Astrocyte of the cerebellum (primary cell): ENCODE measurements around the gene TADA1.

ENCODE experiments used
- DNase-seq: peaks from one replicate; pipeline ENCODE4 v3.0.0-alpha.2; 2011; ENCODE audit warnings: low read depth
- H3K4me3 ChIP-seq: 2 replicates; pipeline ENCODE4 v1.5.1; 2011; ENCODE audit warnings: mild to moderate bottlenecking, low read depth, low read length, moderate library complexity
- in situ Hi-C: cut with HindIII; loops from 2 replicates; pipeline ENCODE4 v1.10.0; 2017; ENCODE audit warnings: low sequenced_read_pairs
- TF ChIP-seq, protein P1 (sequence below): IDR thresholded peaks from 2 replicates; pipeline ENCODE4 v1.5.1; 2012; ENCODE audit warnings: low read length, low read depth, moderate library complexity, mild to moderate bottlenecking; ENCODE audit errors: missing control alignments

TADA1 gene

DNA sequence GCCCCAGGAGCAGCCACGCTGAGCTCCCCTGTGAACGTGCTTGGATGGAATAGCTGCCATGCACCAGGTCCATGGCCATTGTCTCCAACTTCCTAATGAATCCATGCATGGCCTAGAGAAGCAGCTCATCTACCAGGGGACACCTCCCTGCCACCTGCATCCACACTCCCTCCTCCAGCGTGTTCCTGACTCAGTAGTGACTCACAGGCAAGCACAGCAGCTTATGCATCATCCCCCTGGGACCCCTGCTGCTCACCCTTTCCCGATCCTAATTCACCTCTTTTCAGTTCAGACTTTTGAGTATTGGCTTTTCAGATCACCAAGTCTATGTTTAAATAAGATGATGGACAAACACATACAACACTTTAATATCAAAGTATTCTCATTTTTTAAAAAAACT lies 39.9 kb upstream of the TADA1 start:
- peak; percentile 51 for DNase-seq
- TF ChIP-seq, protein P1, sequence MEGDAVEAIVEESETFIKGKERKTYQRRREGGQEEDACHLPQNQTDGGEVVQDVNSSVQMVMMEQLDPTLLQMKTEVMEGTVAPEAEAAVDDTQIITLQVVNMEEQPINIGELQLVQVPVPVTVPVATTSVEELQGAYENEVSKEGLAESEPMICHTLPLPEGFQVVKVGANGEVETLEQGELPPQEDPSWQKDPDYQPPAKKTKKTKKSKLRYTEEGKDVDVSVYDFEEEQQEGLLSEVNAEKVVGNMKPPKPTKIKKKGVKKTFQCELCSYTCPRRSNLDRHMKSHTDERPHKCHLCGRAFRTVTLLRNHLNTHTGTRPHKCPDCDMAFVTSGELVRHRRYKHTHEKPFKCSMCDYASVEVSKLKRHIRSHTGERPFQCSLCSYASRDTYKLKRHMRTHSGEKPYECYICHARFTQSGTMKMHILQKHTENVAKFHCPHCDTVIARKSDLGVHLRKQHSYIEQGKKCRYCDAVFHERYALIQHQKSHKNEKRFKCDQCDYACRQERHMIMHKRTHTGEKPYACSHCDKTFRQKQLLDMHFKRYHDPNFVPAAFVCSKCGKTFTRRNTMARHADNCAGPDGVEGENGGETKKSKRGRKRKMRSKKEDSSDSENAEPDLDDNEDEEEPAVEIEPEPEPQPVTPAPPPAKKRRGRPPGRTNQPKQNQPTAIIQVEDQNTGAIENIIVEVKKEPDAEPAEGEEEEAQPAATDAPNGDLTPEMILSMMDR, result no peak
- in situ Hi-C loops, result no loop called here
- no peak overlapping the region for H3K4me3 ChIP-seq

DNA sequence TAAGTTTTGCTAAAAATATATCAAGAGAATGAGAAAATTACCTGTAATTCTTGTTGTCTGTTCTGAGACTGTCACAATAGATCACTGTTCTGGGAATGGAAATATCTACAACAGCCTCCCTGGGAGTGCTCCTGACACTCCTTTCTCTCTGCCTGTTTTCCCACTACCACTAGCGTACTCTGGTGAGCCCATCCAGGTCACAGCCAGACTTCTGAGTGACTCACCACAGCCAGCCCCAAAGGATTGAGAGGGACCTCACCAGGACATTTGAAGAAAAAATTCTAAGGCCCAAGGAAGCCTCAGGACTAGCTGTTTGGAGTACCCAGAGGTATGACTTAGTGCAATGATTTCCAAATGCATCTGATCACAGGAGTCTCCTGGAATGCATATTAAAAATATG lies 39.0 kb upstream of the TADA1 start:
- H3K4me3 ChIP-seq, result no peak overlapping the region
- in situ Hi-C loops, result no loop called here
- TF ChIP-seq, protein P1, result no peak
- DNase-seq, result no peak

DNA sequence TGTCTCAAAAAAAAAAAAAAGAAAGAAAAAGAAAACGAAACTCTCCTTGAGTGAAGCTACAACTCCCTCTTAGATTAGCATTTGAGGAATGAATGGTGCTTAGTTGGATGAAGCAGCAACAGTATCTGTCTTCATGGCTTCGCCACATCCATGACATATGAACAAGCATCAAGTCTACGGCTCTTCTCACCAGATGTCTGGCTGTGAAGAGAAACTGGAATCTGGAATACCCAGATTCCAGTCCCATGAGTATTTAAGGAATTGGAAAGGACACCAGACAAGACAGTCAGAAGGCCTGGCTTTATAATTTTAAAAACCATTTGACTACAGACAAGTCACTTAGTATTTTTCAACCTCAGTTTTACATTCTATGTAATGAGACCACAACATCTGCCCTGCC lies 38.0 kb upstream of the TADA1 start:
- DNase-seq, result no peak
- in situ Hi-C loops, result no loop called here
- TF ChIP-seq, protein P1, result no peak
- no peak overlapping the region for H3K4me3 ChIP-seq

DNA sequence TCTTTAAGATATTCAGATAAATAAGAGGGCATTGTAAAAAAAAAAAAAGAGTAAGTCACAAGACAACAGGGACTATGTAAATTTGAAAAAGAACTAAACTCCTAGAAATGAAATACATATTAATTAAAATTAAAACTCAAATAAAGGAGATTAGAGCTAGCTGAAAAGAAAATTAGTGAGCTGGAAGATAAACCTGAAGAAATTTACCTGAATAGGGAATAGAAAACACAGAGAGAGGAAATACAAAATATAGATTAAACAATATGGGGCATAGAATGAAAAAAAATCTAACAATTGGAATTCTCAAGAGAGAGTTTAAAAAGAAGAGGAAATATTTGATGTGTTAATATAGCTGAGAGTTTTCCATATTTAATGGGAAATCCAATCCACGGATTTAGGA lies 35.6 kb upstream of the TADA1 start:
- in situ Hi-C loops, result no loop called here
- H3K4me3 ChIP-seq, result no peak overlapping the region
- TF ChIP-seq, protein P1, result no peak
- DNase-seq, result no peak

DNA sequence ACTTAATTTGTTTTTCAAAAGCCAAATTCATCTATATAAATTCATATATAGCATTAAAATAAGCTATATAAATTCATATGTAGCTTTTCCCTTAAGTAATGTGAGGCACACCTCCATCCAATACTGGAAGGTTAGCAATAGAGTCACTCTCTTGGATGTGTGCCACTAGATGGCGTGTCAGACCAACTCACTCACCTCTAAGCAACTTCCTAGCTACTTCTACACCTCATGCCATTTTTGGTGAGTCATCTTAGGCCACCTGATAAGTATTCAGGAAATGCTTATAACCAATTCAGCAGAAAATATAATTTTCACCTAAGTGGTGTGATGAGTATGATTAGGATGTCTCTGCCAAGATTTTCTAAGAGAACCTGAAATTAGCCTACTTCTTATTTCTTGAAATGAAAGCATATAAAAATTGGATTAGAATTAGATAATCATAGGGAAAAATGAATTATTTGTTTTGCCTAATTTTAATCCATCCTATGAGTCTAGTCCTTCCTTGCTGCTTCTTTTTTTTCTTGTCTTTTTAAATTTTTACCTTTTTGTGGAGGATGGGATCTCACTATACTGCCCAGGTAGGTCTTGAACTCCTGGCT lies 34.4 kb upstream of the TADA1 start:
- TF ChIP-seq, protein P1, result peak; percentile 69
- peak; percentile 95 for DNase-seq
- no peak overlapping the region for H3K4me3 ChIP-seq
- in situ Hi-C loops, result no loop called here

DNA sequence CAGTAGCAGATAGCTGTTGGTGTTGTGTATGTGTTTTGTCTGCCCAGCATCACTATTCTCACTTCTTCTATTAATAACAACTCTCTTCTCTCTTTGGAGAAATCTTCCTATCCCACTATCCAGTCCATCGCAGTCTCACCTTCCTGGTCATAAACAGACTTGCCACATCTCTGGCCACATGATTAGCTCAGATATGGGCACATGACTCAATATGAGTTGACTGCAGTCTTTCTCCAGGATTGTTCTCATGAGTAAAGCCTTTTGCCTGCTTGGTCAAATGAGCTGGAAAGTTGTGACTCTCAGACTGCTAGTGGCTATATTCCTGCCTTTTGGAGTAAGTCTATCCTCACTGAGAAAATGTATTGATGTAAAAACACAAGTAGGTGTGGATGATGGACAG lies 32.9 kb upstream of the TADA1 start:
- H3K4me3 ChIP-seq, result no peak overlapping the region
- DNase-seq, result no peak
- TF ChIP-seq, protein P1, result no peak
- in situ Hi-C loops, result loop anchor here (10.0 kb wide), 1 partner anchor 146 kb away; no protein-coding TSS in a partner anchor
